ENCODE measurements around the gene RGSL1. TPM values are rescaled to one million over a fixed set of nuclear protein-coding genes. Genes with fewer than 3 reads are reported as not detected.
A peak's percentile ranks its signal among the peaks of the same experiment; 100 is the strongest.

The RGSL1 gene
- not detected in 2 replicates for total RNA-seq (2011; cell fraction: chromatin; rRNA removed; ENCODE audit: low replicate concordance)
- total RNA-seq (2011; cell fraction: nucleolus; rRNA removed): not detected in 2 replicates
- not detected in 2 replicates for total RNA-seq (2011; cell fraction: nucleoplasm; rRNA removed)
- not detected in 2 replicates for total RNA-seq (2014; rRNA removed)
- total RNA-seq (2014; rRNA removed; fragmentation: Illumina TruSeq; extraction: Trizol): not detected in 2 replicates
- not detected in 2 replicates for total RNA-seq (2015; rRNA removed; fragmentation: Illumina TruSeq; extraction: Trizol)
- total RNA-seq (2021): not detected in 2 replicates
- not detected in 2 replicates for polyA plus RNA-seq (2011; rRNA removed)
- polyA plus RNA-seq (2011; cell fraction: cytosol; rRNA removed): not detected in 2 replicates
- polyA plus RNA-seq (2011; cell fraction: nucleus; rRNA removed): not detected in 2 replicates
- not detected in 2 replicates for polyA plus RNA-seq (2012)
- not detected in 2 replicates for polyA plus RNA-seq (2014; fragmentation: Illumina TruSeq; extraction: Trizol)
- not detected for polyA plus RNA-seq (2014; fragmentation: Nextera tagmentation; extraction: Ambion mirVana)
- polyA plus RNA-seq (2014; rRNA removed): 0.03 TPM in 1 of 2 replicates, not detected in the other
- polyA minus RNA-seq (2011; rRNA and poly(A)+ RNA removed): not detected in 2 replicates
- polyA minus RNA-seq (2011; cell fraction: cytosol; rRNA and poly(A)+ RNA removed): not detected in 2 replicates
- polyA minus RNA-seq (2011; cell fraction: nucleus; rRNA and poly(A)+ RNA removed): not detected in 2 replicates
- Bru-seq, nascent RNA: percentile 2 among the genes with signal in this experiment
- BruChase-seq, experiment 1, labeled RNA remaining after a 2-hour chase: not detected
- percentile 3 among the genes with signal in this experiment for BruChase-seq, experiment 2, labeled RNA remaining after a 6-hour chase
- long read RNA-seq, experiment 1: 0 reads
- long read RNA-seq, experiment 2: 0 reads
- long read RNA-seq, experiment 3: 0 reads

DNA sequence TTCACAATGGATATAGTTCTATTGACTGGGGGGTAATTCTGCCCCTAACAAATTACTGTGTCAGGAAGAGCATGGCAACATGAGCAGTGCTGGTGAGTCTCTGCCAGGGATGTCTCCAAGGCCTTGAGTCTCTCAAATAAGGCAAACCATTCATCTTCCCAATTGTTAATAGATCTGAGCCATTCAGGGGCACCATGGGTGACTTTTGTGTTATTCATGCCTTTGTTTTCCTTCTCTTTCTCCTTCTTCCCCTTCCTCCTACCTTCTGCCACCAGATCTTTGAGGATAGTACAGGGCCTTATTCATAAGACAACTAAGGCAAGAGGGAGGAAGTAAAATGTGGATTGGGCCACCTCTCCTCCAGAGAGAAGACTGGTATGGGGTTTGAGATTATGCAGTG lies at the start of gene RGSL1:
Gene RGSL1 (plus strand): TSS at position 60 of the 400 bp plus-strand sequence. CDS start 20 bp downstream, at position 80.
- Histone ChIP-seq H3K4me2 (ENCODE audit: insufficient read depth, low read length) (no peak within 1 kb of the TSS), H3K9me3 (replicated peaks; ENCODE audit: control insufficient read depth, insufficient read depth, low read depth, low read length) (no peaks in the 10 kb centered on the region), H3K27me3 (ENCODE audit: control insufficient read depth in 2 of 2, insufficient read depth in 2 of 2, low read length in 2 of 2) (peaks cover 0 to 5% of the 10 kb centered on the region in 2 experiments; a peak in 1 of 5 replicates), H3K9ac (ENCODE audit: insufficient read depth in 1 of 2, low read depth in 2 of 2, low read length in 2 of 2) (no peak within 1 kb of the TSS), H4K20me1 (replicated peaks; ENCODE audit: control insufficient read depth, insufficient read depth, low read length) (no peaks in the 10 kb centered on the region), H3K36me3 (ENCODE audit: control insufficient read depth, insufficient read depth, low read length) (no peaks in the 10 kb centered on the region), H3K4me1 (replicated peaks in 1 of 2; ENCODE audit: control insufficient read depth in 2 of 2, insufficient read depth in 2 of 2, low read length in 2 of 2) (no peaks in the 10 kb centered on the region; a peak in 1 of 5 replicates), H3K27ac (ENCODE audit: extremely low read depth, low read depth, low read length) (no peak within 1 kb of the TSS), H3K4me3 (no peak within 1 kb of the TSS), H3K79me2 (ENCODE audit: control insufficient read depth, insufficient read depth, low read length) (no peaks in the 10 kb centered on the region), H3K9me1 (ENCODE audit: control insufficient read depth, insufficient read depth, low read length) (no peaks in the 10 kb centered on the region), H2AFZ (ENCODE audit: low read depth, low read length) (no peak within 1 kb of the TSS)
- FAIRE-seq (no peak), ATAC-seq (no peak), DNase-seq (ENCODE audit: extremely low read depth in 1 of 4, low spot score in 3 of 4) (no peak)
- BruUV-seq (replicated peaks): no TSS peak
- intact Hi-C loops (cut with micrococcal nuclease) (no loop called here), in situ Hi-C loops (cut with MboI) (no loop called here)
- CTCF ChIA-PET (ENCODE audit: low intra/inter-chr PET ratio): no interaction called here
- POLR2A ChIA-PET: no interaction called here
- TF ChIP-seq ZNF217 (CRISPR knock-in tag; IDR thresholded peaks at IDR 0.05) (no peak), PRMT5 (CRISPR knock-in tag; IDR thresholded peaks at IDR 0.05) (no peak), MTF1 (CRISPR knock-in tag; IDR thresholded peaks at IDR 0.05; ENCODE audit: borderline replicate concordance) (no peak), ZNF551 (CRISPR knock-in tag; IDR thresholded peaks at IDR 0.05) (no peak)
- TF ChIP-seq, protein P1, sequence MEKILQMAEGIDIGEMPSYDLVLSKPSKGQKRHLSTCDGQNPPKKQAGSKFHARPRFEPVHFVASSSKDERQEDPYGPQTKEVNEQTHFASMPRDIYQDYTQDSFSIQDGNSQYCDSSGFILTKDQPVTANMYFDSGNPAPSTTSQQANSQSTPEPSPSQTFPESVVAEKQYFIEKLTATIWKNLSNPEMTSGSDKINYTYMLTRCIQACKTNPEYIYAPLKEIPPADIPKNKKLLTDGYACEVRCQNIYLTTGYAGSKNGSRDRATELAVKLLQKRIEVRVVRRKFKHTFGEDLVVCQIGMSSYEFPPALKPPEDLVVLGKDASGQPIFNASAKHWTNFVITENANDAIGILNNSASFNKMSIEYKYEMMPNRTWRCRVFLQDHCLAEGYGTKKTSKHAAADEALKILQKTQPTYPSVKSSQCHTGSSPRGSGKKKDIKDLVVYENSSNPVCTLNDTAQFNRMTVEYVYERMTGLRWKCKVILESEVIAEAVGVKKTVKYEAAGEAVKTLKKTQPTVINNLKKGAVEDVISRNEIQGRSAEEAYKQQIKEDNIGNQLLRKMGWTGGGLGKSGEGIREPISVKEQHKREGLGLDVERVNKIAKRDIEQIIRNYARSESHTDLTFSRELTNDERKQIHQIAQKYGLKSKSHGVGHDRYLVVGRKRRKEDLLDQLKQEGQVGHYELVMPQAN (IDR thresholded peaks at IDR 0.05; ENCODE audit: borderline replicate concordance): no peak
- TF ChIP-seq, protein P2, sequence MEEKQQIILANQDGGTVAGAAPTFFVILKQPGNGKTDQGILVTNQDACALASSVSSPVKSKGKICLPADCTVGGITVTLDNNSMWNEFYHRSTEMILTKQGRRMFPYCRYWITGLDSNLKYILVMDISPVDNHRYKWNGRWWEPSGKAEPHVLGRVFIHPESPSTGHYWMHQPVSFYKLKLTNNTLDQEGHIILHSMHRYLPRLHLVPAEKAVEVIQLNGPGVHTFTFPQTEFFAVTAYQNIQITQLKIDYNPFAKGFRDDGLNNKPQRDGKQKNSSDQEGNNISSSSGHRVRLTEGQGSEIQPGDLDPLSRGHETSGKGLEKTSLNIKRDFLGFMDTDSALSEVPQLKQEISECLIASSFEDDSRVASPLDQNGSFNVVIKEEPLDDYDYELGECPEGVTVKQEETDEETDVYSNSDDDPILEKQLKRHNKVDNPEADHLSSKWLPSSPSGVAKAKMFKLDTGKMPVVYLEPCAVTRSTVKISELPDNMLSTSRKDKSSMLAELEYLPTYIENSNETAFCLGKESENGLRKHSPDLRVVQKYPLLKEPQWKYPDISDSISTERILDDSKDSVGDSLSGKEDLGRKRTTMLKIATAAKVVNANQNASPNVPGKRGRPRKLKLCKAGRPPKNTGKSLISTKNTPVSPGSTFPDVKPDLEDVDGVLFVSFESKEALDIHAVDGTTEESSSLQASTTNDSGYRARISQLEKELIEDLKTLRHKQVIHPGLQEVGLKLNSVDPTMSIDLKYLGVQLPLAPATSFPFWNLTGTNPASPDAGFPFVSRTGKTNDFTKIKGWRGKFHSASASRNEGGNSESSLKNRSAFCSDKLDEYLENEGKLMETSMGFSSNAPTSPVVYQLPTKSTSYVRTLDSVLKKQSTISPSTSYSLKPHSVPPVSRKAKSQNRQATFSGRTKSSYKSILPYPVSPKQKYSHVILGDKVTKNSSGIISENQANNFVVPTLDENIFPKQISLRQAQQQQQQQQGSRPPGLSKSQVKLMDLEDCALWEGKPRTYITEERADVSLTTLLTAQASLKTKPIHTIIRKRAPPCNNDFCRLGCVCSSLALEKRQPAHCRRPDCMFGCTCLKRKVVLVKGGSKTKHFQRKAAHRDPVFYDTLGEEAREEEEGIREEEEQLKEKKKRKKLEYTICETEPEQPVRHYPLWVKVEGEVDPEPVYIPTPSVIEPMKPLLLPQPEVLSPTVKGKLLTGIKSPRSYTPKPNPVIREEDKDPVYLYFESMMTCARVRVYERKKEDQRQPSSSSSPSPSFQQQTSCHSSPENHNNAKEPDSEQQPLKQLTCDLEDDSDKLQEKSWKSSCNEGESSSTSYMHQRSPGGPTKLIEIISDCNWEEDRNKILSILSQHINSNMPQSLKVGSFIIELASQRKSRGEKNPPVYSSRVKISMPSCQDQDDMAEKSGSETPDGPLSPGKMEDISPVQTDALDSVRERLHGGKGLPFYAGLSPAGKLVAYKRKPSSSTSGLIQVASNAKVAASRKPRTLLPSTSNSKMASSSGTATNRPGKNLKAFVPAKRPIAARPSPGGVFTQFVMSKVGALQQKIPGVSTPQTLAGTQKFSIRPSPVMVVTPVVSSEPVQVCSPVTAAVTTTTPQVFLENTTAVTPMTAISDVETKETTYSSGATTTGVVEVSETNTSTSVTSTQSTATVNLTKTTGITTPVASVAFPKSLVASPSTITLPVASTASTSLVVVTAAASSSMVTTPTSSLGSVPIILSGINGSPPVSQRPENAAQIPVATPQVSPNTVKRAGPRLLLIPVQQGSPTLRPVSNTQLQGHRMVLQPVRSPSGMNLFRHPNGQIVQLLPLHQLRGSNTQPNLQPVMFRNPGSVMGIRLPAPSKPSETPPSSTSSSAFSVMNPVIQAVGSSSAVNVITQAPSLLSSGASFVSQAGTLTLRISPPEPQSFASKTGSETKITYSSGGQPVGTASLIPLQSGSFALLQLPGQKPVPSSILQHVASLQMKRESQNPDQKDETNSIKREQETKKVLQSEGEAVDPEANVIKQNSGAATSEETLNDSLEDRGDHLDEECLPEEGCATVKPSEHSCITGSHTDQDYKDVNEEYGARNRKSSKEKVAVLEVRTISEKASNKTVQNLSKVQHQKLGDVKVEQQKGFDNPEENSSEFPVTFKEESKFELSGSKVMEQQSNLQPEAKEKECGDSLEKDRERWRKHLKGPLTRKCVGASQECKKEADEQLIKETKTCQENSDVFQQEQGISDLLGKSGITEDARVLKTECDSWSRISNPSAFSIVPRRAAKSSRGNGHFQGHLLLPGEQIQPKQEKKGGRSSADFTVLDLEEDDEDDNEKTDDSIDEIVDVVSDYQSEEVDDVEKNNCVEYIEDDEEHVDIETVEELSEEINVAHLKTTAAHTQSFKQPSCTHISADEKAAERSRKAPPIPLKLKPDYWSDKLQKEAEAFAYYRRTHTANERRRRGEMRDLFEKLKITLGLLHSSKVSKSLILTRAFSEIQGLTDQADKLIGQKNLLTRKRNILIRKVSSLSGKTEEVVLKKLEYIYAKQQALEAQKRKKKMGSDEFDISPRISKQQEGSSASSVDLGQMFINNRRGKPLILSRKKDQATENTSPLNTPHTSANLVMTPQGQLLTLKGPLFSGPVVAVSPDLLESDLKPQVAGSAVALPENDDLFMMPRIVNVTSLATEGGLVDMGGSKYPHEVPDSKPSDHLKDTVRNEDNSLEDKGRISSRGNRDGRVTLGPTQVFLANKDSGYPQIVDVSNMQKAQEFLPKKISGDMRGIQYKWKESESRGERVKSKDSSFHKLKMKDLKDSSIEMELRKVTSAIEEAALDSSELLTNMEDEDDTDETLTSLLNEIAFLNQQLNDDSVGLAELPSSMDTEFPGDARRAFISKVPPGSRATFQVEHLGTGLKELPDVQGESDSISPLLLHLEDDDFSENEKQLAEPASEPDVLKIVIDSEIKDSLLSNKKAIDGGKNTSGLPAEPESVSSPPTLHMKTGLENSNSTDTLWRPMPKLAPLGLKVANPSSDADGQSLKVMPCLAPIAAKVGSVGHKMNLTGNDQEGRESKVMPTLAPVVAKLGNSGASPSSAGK (IDR thresholded peaks at IDR 0.05): no peak
